Duodenal mucosa (tissue), 2 donors: ENCODE results near the gene ELOVL7.
"Not testable (repeated sequence)": the region's sequence is repeated elsewhere in the genome, so short reads cannot be mapped to it uniquely, and the experiment has no call there.

ENCODE experiments used
- H3K27ac ChIP-seq: one replicate; pipeline ENCODE4 v1.7.0; 2013; ENCODE audit warnings: low read depth, low read length
- H3K27me3 ChIP-seq, 2 donors: one replicate each; pipeline ENCODE4 v1.7.0; 2013; ENCODE audit warnings: low read length in 2 of 2, control low read depth in 1 of 2; ENCODE audit not compliant: insufficient read depth in 2 of 2, control insufficient read depth in 1 of 2
- H3K36me3 ChIP-seq, 2 donors: one replicate each; pipeline ENCODE4 v1.7.0; 2013; ENCODE audit warnings: low read length in 2 of 2, control low read depth in 1 of 2; ENCODE audit not compliant: insufficient read depth in 2 of 2, control insufficient read depth in 1 of 2
- H3K4me1 ChIP-seq, 2 donors: one replicate each; pipeline ENCODE4 v1.7.0; 2013; ENCODE audit warnings: low read length in 2 of 2, control low read depth in 1 of 2; ENCODE audit not compliant: insufficient read depth in 2 of 2, control insufficient read depth in 1 of 2
- H3K4me3 ChIP-seq, 2 donors: one replicate each; pipeline ENCODE4 v1.7.0; 2013; ENCODE audit warnings: low read length in 2 of 2, low read depth in 1 of 2
- H3K9ac ChIP-seq, 2 donors: one replicate each; pipeline ENCODE4 v1.7.0; 2013; ENCODE audit warnings: low read length in 2 of 2, low read depth in 1 of 2
- H3K9me3 ChIP-seq, 2 donors: one replicate each; pipeline ENCODE4 v1.7.0; 2013; ENCODE audit warnings: low read length in 2 of 2, control low read depth in 1 of 2; ENCODE audit not compliant: control insufficient read depth in 1 of 2

ELOVL7 gene

DNA sequence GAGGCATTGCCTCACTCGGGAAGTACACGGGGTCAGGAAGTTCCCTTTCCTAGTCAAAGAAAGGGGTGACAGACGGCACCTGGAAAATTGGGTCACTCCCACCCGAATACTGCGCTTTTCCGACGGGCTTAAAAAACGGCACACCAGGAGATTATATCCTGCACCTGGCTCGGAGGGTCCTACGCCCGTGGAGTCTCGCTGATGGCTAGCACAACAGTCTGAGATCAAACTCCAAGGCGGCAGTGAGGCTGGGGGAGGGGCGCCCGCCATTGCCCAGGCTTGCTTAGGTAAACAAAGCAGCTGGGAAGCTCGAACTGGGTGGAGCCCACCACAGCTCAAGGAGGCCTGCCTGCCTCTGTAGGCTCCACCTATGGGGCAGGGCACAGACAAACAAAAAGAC, 16.5 kb upstream of the ELOVL7 start:
- H3K27ac ChIP-seq: not testable (repeated sequence)

DNA sequence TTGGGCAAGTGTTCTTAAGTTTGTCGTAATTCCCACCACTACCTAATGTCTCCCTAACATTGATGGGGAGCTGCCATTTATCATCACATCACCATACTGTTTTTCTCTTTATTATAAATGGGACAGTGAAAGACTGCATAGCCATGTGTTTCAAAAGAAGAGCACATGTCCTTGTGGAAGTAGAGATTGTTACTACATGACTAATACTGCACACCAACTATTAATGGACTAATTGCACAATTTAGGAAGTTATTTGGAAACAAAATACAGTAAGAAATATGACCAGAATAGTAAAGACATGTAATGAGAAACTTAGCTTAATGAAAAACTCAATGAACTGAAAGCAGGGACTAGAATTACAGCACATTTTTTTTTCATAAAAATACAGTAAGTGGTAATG, 12.0 kb upstream of the ELOVL7 start:
- Histone ChIP-seq H3K36me3 (no peaks in the 10 kb centered on the region), H3K27me3 (no peaks in the 10 kb centered on the region), H3K9me3 (no peaks in the 10 kb centered on the region), H3K27ac (no peak overlapping the region), H3K9ac (no peak overlapping the region), H3K4me1 (no peaks in the 10 kb centered on the region), H3K4me3 (no peak overlapping the region)

More for the DNA sequence above, 16.5 kb upstream of the ELOVL7 start:
- H3K4me3 ChIP-seq, H3K27me3 ChIP-seq, H3K36me3 ChIP-seq, H3K4me1 ChIP-seq, H3K9ac ChIP-seq, H3K9me3 ChIP-seq: not testable (repeated sequence)

- H3K27me3 ChIP-seq: no peaks in the 10 kb centered on the region
- no peaks in the 10 kb centered on the region for H3K36me3 ChIP-seq
- H3K27ac ChIP-seq: no peak overlapping the region
- H3K9me3 ChIP-seq: no peaks in the 10 kb centered on the region
- no peak overlapping the region for H3K4me3 ChIP-seq
- no peaks in the 10 kb centered on the region for H3K4me1 ChIP-seq
- H3K9ac ChIP-seq: no peak overlapping the region
These were observed 8.9 kb upstream of the ELOVL7 start for GRCh38 chr5:60852940-60853339.

DNA sequence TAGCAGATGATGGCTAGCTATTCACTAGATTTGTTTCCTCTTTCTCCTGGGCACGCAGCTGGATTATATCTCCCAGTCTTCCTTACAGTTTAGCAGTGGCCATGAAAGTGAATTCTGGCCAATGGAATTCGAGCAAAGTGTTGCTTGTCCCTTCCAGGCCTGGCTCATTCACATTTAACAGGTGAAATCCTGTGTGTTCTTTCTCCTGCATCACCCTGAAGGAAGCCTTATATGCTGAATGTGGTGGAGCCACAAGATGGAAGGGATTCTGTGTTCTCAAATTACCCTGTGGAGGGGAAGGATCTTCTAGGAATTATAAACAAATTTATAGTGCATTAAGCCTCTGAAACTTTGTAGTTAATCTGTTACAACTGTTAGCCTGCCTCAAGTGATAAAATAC, 8.2 kb upstream of the ELOVL7 start:
- Histone ChIP-seq H3K27ac (no peak overlapping the region), H3K4me3 (no peak overlapping the region), H3K27me3 (no peaks in the 10 kb centered on the region)

DNA sequence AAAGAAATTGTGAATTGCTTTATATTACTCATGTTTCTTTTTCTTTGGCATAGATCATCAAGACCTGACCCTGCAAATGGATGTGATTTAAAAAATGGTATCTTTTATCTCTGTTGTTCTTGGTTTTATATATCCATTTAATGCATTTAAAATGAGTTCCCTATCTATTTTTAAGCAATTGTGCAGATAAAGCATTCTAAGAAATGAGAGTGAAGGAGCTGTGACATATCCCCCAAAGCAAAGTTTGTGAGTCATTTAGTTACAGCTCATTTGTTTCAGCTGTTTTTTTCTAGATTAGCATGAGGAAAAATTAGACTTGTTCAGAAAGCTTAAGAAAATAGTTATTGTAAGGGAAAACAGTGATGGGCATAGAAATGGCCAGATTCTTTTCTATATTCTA, 7.6 kb upstream of the ELOVL7 start:
- Histone ChIP-seq H3K9ac (no peak overlapping the region), H3K4me1 (no peaks in the 10 kb centered on the region), H3K36me3 (no peaks in the 10 kb centered on the region), H3K27me3 (no peaks in the 10 kb centered on the region), H3K9me3 (no peaks in the 10 kb centered on the region), H3K4me3 (no peak overlapping the region), H3K27ac (no peak overlapping the region)

More for the DNA sequence above, 8.2 kb upstream of the ELOVL7 start:
- Histone ChIP-seq H3K36me3 (no peaks in the 10 kb centered on the region), H3K9ac (no peak overlapping the region), H3K9me3 (no peaks in the 10 kb centered on the region), H3K4me1 (no peaks in the 10 kb centered on the region)

- H3K27me3 ChIP-seq: peaks cover 0 to 12% of the 10 kb centered on the region in 2 donors
- no peak overlapping the region for H3K4me3 ChIP-seq
- no peak overlapping the region for H3K27ac ChIP-seq
- H3K9ac ChIP-seq: no peak overlapping the region
- H3K9me3 ChIP-seq: no peaks in the 10 kb centered on the region
- peaks cover 4 to 10% of the 10 kb centered on the region in 2 donors for H3K4me1 ChIP-seq
- H3K36me3 ChIP-seq: no peaks in the 10 kb centered on the region
These were observed 2.2 kb upstream of the ELOVL7 start for GRCh38 chr5:60846298-60846697.

GRCh38 chr5:60843386-60843935, 608 bp downstream of the ELOVL7 start:
- Histone ChIP-seq H3K27ac (no peak overlapping the region), H3K9ac (peak overlapping the region; percentile 59 to 76), H3K4me1 (peaks cover 4 to 10% of the 10 kb centered on the region in 2 donors), H3K27me3 (peaks cover 0 to 12% of the 10 kb centered on the region in 2 donors), H3K9me3 (no peaks in the 10 kb centered on the region), H3K4me3 (peak overlapping the region; percentile 76 to 82), H3K36me3 (no peaks in the 10 kb centered on the region)

GRCh38 chr5:60842871-60843385, 1.1 kb downstream of the ELOVL7 start:
- Histone ChIP-seq H3K27ac (no peak overlapping the region), H3K36me3 (no peaks in the 10 kb centered on the region), H3K4me1 (peaks cover 4 to 10% of the 10 kb centered on the region in 2 donors), H3K4me3 (peak overlapping the region; percentile 76 to 82), H3K27me3 (peaks cover 0 to 12% of the 10 kb centered on the region in 2 donors), H3K9me3 (no peaks in the 10 kb centered on the region), H3K9ac (peak overlapping the region; percentile 59 to 76)

DNA sequence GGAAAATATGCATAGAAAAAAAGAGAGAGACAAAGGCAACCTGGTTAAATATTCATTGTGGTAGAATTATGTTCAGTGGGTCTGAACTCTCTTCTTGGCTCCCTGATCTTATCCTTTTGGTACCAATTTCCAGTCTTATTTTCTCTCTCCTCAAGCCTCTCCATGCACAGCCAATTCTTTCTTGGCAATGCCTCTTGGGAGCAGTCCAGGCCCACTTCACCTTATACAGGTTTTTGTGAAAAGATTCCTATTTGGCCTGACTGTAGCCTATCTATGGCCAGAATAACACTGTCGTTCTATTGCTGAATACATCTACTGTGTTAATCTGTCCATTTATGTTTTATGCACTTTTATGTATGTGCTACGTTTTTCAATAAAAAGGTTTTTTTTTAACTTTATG, 2.7 kb downstream of the ELOVL7 start:
- H3K9ac ChIP-seq: no peak overlapping the region
- no peaks in the 10 kb centered on the region for H3K36me3 ChIP-seq
- no peak overlapping the region for H3K4me3 ChIP-seq
- H3K27me3 ChIP-seq: peaks cover 0 to 10% of the 10 kb centered on the region in 2 donors
- H3K27ac ChIP-seq: no peak overlapping the region
- peaks cover 4 to 10% of the 10 kb centered on the region in 2 donors for H3K4me1 ChIP-seq
- H3K9me3 ChIP-seq: no peaks in the 10 kb centered on the region

DNA sequence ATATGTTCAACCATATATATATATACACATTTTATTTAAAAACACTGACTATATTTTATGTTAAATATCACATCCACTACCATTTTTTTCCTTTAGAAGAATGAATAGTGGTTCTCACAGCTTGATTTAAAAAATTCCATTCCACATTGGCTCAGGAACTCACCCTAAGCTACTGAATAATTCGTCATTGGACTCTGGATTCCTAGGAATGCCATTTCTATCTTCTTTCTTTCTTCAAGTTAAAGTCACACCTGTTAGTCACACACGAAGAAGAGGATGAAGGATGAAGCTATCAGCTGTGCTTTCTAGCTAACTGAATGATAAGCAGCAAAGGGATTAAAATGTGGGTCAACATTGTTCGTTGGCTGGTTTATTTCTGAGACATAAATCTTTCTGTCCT, 7.9 kb downstream of the ELOVL7 start:
- Histone ChIP-seq H3K27ac (no peak overlapping the region), H3K9me3 (no peaks in the 10 kb centered on the region), H3K27me3 (no peaks in the 10 kb centered on the region), H3K9ac (no peak overlapping the region), H3K4me3 (no peak overlapping the region), H3K36me3 (no peaks in the 10 kb centered on the region), H3K4me1 (no peaks in the 10 kb centered on the region)
